HepG2 (cell line): ENCODE results near the gene ABCF1. TPM values are rescaled to one million over a fixed set of nuclear protein-coding genes. Genes with fewer than 3 reads are reported as not detected.
A peak's percentile ranks its signal among the peaks of the same experiment; 100 is the strongest.

Source experiments
- CHD2 ChIP-seq: IDR thresholded peaks from 2 replicates; pipeline ENCODE4 v1.6.1; 2011; ENCODE audit warnings: low read depth, low read length, improper control_type of control experiment
- HNRNPUL1 ChIP-seq: fragments of 200-400 bp; formaldehyde crosslinking; IDR thresholded peaks from 2 replicates; pipeline ENCODE4 v1.6.1; 2017; ENCODE audit warnings: low read depth, mild to moderate bottlenecking, low read length, moderate library complexity
- LCORL ChIP-seq, 2 experiments: fragments of 450-650 bp in 1 of 2; sonication (generic) in 1 of 2; formaldehyde crosslinking in 1 of 2; IDR thresholded peaks; 2 replicates each; pipeline versions ENCODE4 v1.5.0 to v1.6.1; 2017 to 2020; ENCODE audit warnings: antibody characterized with exemption in 1 of 2, missing genetic modification reagents in 1 of 2
- MZF1 ChIP-seq: sonication (generic); formaldehyde crosslinking; IDR thresholded peaks from 2 replicates; pipeline ENCODE4 v1.8.1; 2023; ENCODE audit warnings: mild to moderate bottlenecking, missing genetic modification reagents, borderline replicate concordance
- POLR2AphosphoS2 ChIP-seq: IDR thresholded peaks from 2 replicates; pipeline ENCODE4 v1.6.1; 2011; ENCODE audit warnings: low read depth, low read length, improper control_type of control experiment
- SATB2 ChIP-seq: sonication (generic); formaldehyde crosslinking; IDR thresholded peaks from 2 replicates; pipeline ENCODE4 v1.5.0; 2020; ENCODE audit warnings: missing genetic modification reagents
- SNAPC2 ChIP-seq: sonication (generic); formaldehyde crosslinking; IDR thresholded peaks from 2 replicates; pipeline ENCODE4 v1.8.1; 2022; ENCODE audit warnings: mild to moderate bottlenecking, missing genetic modification reagents
- U2AF2 ChIP-seq: fragments of 200-400 bp; formaldehyde crosslinking; IDR thresholded peaks from 2 replicates; pipeline ENCODE4 v1.6.1; 2017; ENCODE audit warnings: low read depth, mild to moderate bottlenecking, low read length
- ZNF224 ChIP-seq: sonication (generic); formaldehyde crosslinking; IDR thresholded peaks from 2 replicates; pipeline ENCODE4 v1.5.0; 2020; ENCODE audit warnings: mild to moderate bottlenecking, missing genetic modification reagents
- ZNF230 ChIP-seq: sonication (generic); formaldehyde crosslinking; IDR thresholded peaks from 2 replicates; pipeline ENCODE4 v1.4.0; 2020; ENCODE audit warnings: mild to moderate bottlenecking, missing genetic modification reagents
- polyA plus RNA-seq, 8 experiments: library from polyadenylated mRNA; depleted of rRNA in 3 of 8; stranded (reverse) in 7 of 8; unstranded in 1 of 8; fragments of >200 nt; fragmentation: Illumina TruSeq in 4 of 8; extraction: Trizol in 4 of 8; gene quantifications; 2 replicates each; pipeline versions ENCODE4 v1.2.1 to v1.2.3, GENCODE V29; 2011 to 2016; ENCODE audit warnings: low read depth in 4 of 8, missing spikeins in 1 of 8, mixed read lengths in 1 of 8; ENCODE audit not compliant: insufficient read depth in 1 of 8
- total RNA-seq, 5 experiments: library from RNA; depleted of rRNA; stranded (reverse); fragments of >200 nt; fragmentation: Illumina TruSeq; extraction: Trizol; gene quantifications; 2 replicates each; pipeline ENCODE4 v1.2.3, GENCODE V29; 2016; ENCODE audit warnings: low read depth in 1 of 5
- TF ChIP-seq, protein P1 (sequence below): sonication (generic); formaldehyde crosslinking; IDR thresholded peaks from 2 replicates; pipeline ENCODE4 v1.5.0; 2020; ENCODE audit warnings: mild to moderate bottlenecking, missing genetic modification reagents
- TF ChIP-seq, protein P2 (sequence below): sonication (generic); formaldehyde crosslinking; IDR thresholded peaks from 2 replicates; pipeline ENCODE4 v1.8.0; 2022; ENCODE audit warnings: mild to moderate bottlenecking, missing genetic modification reagents; ENCODE audit not compliant: insufficient replicate concordance
- TF ChIP-seq, protein P3 (sequence below), 2 experiments: sonication (generic) in 1 of 2; formaldehyde crosslinking in 1 of 2; IDR thresholded peaks; 2 replicates each; pipeline versions ENCODE4 v1.4.0 to v1.6.1; 2016 to 2020; ENCODE audit warnings: borderline replicate concordance in 1 of 2, low read depth in 1 of 2, mild to moderate bottlenecking in 1 of 2, missing genetic modification reagents in 1 of 2
- TF ChIP-seq, protein P4 (sequence below): sonication (generic); formaldehyde crosslinking; IDR thresholded peaks from 2 replicates; pipeline ENCODE4 v1.9.0; 2021; ENCODE audit warnings: missing genetic modification reagents, borderline replicate concordance

The ABCF1 gene
- total and polyA plus RNA-seq, 2 of the 13 experiments (the other 11 are each of a cell fraction or from before 2014, with no cell fraction given): 25.4 to 98.9 TPM

DNA sequence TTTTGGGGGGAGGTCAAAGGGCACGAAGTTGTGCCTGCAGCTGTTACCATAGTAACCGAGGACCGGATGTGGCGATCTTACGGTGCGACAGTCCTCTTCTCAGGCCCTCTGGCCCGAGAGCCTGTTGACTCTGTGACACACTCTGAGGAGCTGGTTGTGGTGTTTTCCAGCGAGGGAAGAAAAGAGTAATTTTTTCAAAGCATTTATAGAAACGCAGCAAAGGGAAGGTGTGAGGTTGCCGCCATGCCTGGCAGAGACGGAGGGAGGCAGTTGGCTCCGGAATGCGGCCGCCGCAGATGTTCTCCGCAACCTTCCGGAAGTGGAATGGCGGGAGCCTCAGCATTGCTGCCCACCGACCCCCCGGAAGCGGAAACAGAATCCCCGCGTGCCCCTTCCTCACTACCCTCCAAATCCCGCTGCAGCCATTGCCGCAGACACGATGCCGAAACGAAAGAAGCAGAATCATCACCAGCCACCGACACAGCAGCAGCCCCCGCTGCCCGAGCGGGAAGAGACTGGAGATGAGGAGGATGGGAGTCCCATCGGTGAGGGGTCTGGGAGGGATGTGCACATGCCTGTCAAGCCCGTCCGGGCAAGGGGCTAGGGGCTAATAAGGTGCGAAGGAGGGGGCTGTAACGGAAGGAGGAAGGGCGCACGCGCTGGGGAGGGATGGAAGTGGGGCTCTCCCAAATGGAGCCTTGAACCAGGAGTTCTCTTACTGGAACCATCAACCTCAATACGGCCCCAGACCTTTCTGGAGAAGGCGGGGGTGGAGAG, 14.1 kb upstream of the ABCF1 start, which contains the start of gene PRR3 (continued):
- TF ChIP-seq, protein P1, sequence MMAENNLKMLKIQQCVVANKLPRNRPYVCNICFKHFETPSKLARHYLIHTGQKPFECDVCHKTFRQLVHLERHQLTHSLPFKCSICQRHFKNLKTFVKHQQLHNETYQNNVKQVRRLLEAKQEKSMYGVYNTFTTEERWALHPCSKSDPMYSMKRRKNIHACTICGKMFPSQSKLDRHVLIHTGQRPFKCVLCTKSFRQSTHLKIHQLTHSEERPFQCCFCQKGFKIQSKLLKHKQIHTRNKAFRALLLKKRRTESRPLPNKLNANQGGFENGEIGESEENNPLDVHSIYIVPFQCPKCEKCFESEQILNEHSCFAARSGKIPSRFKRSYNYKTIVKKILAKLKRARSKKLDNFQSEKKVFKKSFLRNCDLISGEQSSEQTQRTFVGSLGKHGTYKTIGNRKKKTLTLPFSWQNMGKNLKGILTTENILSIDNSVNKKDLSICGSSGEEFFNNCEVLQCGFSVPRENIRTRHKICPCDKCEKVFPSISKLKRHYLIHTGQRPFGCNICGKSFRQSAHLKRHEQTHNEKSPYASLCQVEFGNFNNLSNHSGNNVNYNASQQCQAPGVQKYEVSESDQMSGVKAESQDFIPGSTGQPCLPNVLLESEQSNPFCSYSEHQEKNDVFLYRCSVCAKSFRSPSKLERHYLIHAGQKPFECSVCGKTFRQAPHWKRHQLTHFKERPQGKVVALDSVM: 0 out of 2 replicates have a peak, but pooled peaks have one; percentile 17
- TF ChIP-seq LCORL (IDR thresholded peaks at IDR 0.05) (no peak), LCORL (CRISPR knock-in tag; IDR thresholded peaks at IDR 0.05) (peak; percentile 75; the same call in 1 of the 2 replicates), SATB2 (CRISPR knock-in tag) (no peak; the same call in 1 of the 2 replicates), POLR2AphosphoS2 (no peak), SNAPC2 (CRISPR knock-in tag) (peak; percentile 94), HNRNPUL1 (no peak), ZNF230 (peak; percentile 97), MZF1 (CRISPR knock-in tag) (peak; percentile 54; the same call in 1 of the 2 replicates), ZNF224 (CRISPR knock-in tag) (no peak), U2AF2 (no peak), CHD2 (no peak; the same call in 1 of the 2 replicates)
- TF ChIP-seq, protein P2, sequence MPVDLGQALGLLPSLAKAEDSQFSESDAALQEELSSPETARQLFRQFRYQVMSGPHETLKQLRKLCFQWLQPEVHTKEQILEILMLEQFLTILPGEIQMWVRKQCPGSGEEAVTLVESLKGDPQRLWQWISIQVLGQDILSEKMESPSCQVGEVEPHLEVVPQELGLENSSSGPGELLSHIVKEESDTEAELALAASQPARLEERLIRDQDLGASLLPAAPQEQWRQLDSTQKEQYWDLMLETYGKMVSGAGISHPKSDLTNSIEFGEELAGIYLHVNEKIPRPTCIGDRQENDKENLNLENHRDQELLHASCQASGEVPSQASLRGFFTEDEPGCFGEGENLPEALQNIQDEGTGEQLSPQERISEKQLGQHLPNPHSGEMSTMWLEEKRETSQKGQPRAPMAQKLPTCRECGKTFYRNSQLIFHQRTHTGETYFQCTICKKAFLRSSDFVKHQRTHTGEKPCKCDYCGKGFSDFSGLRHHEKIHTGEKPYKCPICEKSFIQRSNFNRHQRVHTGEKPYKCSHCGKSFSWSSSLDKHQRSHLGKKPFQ (CRISPR knock-in tag): no peak
- TF ChIP-seq, protein P3, sequence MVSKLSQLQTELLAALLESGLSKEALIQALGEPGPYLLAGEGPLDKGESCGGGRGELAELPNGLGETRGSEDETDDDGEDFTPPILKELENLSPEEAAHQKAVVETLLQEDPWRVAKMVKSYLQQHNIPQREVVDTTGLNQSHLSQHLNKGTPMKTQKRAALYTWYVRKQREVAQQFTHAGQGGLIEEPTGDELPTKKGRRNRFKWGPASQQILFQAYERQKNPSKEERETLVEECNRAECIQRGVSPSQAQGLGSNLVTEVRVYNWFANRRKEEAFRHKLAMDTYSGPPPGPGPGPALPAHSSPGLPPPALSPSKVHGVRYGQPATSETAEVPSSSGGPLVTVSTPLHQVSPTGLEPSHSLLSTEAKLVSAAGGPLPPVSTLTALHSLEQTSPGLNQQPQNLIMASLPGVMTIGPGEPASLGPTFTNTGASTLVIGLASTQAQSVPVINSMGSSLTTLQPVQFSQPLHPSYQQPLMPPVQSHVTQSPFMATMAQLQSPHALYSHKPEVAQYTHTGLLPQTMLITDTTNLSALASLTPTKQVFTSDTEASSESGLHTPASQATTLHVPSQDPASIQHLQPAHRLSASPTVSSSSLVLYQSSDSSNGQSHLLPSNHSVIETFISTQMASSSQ (IDR thresholded peaks at IDR 0.05; ENCODE audit: low read depth): 0 out of 2 replicates have a peak, but pooled peaks have one; percentile 39
- TF ChIP-seq, protein P3 (CRISPR knock-in tag; IDR thresholded peaks at IDR 0.05; ENCODE audit: borderline replicate concordance): peak; percentile 85
- TF ChIP-seq, protein P4, sequence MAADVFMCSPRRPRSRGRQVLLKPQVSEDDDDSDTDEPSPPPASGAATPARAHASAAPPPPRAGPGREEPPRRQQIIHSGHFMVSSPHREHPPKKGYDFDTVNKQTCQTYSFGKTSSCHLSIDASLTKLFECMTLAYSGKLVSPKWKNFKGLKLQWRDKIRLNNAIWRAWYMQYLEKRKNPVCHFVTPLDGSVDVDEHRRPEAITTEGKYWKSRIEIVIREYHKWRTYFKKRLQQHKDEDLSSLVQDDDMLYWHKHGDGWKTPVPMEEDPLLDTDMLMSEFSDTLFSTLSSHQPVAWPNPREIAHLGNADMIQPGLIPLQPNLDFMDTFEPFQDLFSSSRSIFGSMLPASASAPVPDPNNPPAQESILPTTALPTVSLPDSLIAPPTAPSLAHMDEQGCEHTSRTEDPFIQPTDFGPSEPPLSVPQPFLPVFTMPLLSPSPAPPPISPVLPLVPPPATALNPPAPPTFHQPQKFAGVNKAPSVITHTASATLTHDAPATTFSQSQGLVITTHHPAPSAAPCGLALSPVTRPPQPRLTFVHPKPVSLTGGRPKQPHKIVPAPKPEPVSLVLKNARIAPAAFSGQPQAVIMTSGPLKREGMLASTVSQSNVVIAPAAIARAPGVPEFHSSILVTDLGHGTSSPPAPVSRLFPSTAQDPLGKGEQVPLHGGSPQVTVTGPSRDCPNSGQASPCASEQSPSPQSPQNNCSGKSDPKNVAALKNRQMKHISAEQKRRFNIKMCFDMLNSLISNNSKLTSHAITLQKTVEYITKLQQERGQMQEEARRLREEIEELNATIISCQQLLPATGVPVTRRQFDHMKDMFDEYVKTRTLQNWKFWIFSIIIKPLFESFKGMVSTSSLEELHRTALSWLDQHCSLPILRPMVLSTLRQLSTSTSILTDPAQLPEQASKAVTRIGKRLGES (CRISPR knock-in tag): no peak
